Activated CD8-positive, alpha-beta memory T cell treated with anti-CD3 and anti-CD28 coated beads for 1 hour (primary cell): ENCODE data around the gene ZNF674.

Source experiments
- DNase-seq, 2 donors: peaks; one replicate each; pipeline ENCODE4 v3.0.0-alpha.2; 2020; ENCODE audit warnings: low read depth in 1 of 2; ENCODE audit errors: extremely low read depth in 1 of 2

Gene ZNF674

GRCh38 chrX:46545111-46546005 lies at the start of gene ZNF674:
Gene ZNF674, minus strand, starts transcription at chrX:46545421. Its CDS starts 3,334 bp downstream, at chrX:46542087.
- DNase-seq: peak; percentile 87 to 88

DNA sequence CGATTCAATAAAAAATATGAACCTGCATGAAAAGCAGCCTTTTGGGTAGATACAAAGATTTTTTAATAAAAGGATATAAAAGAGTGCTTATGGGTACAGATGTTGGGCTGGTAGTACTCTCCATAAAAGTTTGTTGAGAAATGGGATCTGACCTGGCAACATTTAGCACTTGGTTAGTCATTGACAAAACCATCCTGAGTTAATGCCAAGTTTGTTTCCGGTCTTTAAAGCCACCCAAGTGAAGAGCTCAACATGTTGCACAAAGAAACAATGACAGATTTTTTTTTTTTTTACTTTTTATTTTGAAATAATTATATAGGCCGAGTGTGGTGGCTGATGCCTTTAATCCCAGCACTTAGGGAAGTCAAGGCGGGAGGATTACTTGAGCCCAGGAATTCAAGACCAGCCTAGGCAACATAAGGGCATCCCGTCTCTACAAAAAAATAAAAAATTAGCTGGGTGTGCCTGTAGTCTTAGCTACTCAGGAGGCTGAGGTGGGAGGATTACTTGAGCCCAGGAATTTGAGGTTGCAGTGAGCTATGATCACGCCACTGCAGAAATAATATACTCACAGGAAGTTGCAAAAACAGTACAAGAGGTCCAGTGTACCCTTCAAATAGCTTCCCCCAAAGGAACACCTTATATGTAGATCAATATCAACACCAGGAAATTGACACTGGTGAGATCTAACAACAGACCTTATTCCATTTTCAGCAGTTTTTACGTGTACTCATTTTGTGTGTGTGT lies 44.9 kb upstream of the ZNF674 start:
- DNase-seq: no peak

DNA sequence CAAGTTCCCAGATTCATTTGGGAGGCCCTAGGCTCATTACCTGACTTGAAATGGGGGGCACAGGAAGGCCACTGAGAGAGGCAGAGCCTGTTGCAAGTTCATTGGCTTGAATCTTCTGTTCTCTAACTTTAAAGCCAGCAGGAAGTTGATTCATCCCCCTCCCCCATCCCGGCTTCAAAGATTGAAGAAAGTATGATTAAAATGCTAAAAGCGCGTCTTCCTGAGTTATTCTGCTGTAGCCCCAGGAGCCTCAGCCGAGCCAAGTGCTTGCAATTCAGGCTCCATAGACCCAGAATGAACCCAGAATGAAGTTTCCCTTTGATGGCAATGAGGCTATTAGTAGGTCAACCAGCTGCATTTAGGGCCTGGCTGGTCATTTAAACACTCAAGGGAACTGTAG lies 43.0 kb upstream of the ZNF674 start:
- peak in 1 of 2 donors; percentile 10 for DNase-seq

DNA sequence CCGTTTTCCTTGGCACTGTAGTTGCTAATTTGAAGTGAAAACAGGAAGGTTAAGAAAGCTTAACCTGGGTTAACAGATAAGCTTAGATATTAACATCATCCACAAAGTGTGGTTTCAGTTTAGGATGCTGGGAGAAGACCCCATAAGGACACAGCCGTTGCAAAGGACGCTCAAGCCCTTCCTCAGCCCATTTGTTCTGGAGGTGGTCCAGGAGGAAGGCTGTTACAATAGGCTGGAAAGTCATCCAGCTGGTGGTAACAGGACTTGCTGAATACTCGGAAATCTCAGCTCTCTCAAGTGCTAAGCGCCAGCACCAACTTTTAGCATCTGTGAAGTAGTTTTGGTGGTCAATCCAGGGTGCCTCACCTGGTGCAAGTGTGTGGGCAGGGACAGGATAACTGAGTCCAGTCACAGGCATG lies 42.5 kb upstream of the ZNF674 start:
- DNase-seq: no peak

- no peak for DNase-seq
Observed at GRCh38 chrX:46587158-46587557, 41.9 kb upstream of the ZNF674 start.

DNA sequence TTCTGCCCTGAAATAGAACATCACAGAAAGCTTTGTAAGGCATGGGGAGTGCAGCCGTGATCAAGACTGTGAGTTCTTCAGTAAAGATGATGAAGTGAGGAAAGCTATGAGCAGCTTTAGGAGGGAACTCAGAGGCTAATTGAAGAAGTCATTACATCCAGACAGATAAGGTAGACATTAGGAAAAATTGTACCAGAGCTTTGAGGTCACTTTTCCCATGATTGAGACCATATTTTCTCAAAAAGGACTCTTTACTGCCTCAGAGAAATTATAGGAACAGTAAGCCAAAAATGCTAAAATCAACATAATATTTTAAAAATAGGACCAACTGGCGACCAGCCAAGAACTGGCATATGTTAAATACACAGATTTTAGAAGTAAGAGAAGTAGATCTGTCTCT lies 39.5 kb upstream of the ZNF674 start:
- DNase-seq: no peak

- DNase-seq: no peak
Observed at GRCh38 chrX:46582966-46583365, 37.7 kb upstream of the ZNF674 start.

- no peak for DNase-seq
Observed at GRCh38 chrX:46582325-46582724, 37.1 kb upstream of the ZNF674 start.

- no peak for DNase-seq
Observed at GRCh38 chrX:46580613-46581012, 35.4 kb upstream of the ZNF674 start.

DNA sequence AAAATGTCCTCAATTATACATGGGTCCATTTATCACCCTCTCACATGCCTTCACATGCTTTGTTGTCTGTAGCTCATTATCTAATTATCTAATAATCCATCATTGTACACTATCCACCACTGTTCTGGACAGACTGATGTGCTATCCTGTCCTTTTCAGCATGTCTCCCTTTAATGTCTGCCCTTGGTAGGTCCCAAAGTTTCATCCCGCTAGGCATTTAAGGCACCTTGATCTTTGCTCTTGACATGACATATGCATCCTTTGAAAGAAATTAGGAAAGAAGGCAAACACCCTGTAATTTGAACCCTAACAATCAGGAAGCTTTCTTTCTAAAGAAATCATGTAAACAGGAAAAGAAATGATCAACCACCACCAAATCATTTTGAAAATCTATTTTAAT lies 34.0 kb upstream of the ZNF674 start:
- no peak for DNase-seq

DNA sequence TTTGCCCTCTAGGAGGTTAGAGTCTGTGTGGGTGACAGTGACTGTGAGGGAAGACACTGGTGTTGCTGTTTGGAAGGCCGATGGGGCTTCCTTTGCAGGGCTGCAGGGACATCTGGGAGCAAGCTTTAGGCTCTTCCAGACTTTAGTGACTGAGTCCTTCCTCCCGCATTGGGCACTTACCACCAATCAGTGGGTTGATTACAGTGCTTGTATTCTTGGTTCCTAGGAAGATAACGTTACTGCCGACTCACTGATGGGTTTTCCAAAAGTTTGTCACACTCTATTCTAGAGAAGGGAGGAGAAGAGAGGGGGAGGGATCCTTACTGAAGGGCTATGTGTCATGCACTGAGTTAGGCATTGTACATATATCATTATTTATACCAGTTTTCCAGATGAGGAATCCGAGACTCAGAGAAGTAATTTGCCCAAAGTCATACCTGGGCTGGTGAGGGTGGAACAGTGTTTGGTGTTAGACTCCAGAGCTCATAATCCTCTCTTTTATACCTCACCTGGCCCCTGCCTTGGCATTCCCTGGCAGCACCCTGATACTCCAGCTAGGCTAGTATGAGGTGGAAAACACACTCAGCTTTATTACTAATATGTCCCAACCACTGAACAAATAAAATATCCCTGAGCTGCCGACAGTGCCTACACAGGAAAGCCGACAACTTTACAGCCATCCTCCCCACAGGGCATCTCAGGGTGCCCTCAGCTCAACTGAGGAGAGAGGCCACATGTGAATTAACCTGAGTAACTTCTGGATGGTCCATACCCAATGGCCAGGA lies 32.2 kb upstream of the ZNF674 start:
- no peak for DNase-seq

DNA sequence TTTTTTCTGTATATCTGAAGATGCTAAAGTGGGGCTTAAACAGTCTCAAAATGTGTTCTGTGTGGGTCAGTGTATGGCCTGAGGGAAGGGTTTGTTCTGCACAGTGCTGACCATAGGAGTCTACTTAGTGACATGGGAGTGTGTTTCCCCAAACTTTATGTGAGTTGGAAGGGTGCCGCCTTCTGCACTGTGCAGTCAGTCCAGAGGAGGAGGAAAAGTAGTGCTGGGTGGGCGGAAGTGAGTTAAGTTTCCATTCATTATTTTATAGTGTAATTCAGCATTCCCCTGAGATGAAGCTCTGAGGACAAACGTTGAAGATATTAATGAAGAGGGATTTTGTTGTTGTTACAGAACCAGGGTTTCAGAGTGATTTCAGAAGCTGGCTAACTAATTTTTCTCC lies 31.2 kb upstream of the ZNF674 start:
- no peak for DNase-seq

DNA sequence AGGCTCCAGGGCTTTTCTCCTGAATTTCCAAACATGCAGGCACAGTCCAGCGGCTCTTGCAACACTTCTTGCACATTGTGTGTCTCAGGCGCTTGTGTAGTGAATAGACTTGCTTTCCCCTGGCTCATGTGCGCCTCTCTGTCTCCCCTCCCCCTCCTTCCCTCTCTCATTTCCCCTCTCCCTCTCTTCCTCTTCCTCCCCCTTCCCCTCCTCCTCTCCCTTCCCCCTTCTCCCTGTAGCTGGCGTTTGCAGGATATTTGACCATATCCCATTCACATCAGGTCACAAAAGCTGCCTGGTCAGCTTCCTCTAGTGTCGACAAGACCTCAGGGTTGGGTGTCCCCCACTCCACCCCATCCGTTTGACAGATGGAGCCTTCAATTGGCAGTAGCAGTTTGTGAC lies 30.8 kb upstream of the ZNF674 start:
- no peak for DNase-seq

GRCh38 chrX:46575586-46575985 lies 30.4 kb upstream of the ZNF674 start:
- DNase-seq: no peak

DNA sequence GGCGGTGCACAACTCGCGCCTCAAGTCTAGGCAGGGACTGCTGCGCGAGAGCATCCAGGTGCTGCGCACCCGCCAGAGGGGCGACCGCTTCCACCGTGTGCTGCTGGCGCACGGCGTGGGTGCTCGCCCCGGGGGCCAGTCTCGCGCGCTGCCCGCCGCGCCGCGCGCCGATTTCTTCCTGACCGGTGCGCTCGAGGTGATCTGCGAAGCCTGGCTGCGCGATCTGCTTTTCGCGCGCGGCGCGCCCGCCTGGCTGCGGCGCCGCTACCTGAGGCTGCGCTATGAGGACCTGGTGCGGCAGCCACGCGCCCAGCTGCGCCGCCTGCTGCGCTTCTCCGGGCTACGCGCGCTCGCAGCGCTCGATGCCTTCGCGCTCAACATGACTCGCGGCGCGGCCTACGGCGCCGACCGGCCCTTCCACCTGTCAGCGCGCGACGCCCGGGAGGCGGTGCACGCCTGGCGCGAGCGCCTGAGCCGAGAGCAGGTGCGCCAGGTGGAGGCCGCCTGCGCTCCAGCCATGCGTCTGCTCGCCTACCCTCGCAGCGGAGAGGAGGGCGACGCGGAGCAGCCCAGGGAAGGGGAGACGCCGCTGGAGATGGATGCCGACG lies 29.7 kb upstream of the ZNF674 start:
- peak in 1 of 2 donors; percentile 11 for DNase-seq

GRCh38 chrX:46573892-46574773 lies 28.9 kb upstream of the ZNF674 start:
- peak; percentile 18 to 39 for DNase-seq

- peak in 1 of 2 donors; percentile 37 for DNase-seq
Observed at GRCh38 chrX:46573331-46573891, 28.2 kb upstream of the ZNF674 start, which contains the start of gene CHST7. Gene CHST7, plus strand, starts transcription at chrX:46573765. Its CDS starts 167 bp downstream, at chrX:46573932.

GRCh38 chrX:46572340-46572936 lies 27.2 kb upstream of the ZNF674 start:
- DNase-seq: no peak
